HG02981 (cell line): ENCODE results near the gene LOXL1.

ENCODE experiments used
- ATAC-seq: cut with Tn5 transposase; IDR thresholded peaks from one replicate; pipeline ENCODE4 v1.9.1; 2021; ENCODE audit warnings: mild to moderate bottlenecking, moderate library complexity; ENCODE audit not compliant: unreplicated experiment

Gene LOXL1

DNA sequence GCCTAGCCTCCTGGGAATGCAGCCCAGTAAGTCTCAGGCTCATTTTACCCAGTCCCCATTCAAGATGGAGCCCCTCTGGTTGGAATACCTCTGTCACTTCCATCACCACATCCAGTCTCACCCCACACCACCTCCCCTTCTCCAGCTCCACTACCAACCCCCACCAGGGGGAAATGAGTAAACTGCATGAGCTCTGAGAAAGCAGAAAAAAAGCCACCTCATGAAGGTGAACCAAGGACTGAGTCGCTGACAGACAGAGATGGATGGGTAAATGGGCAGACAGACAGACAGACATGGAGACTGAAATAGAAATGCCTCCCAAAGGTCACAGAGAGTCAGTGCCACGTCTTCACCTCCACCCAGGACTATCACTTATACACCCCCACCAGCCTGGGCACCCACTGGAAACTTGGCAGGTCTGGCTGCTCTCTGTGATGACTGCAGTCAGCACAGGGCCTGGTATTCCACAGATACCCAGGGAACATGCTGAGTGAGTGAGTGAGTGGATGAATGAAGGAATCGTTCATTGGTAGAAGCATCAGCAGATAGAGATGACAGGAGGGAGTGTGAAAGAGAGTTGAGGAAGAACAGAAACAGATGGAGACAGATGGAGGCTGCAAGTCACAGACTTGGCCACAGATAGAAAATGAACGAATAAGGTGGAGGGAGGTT, 4.9 kb upstream of the LOXL1 start:
- ATAC-seq = no peak

DNA sequence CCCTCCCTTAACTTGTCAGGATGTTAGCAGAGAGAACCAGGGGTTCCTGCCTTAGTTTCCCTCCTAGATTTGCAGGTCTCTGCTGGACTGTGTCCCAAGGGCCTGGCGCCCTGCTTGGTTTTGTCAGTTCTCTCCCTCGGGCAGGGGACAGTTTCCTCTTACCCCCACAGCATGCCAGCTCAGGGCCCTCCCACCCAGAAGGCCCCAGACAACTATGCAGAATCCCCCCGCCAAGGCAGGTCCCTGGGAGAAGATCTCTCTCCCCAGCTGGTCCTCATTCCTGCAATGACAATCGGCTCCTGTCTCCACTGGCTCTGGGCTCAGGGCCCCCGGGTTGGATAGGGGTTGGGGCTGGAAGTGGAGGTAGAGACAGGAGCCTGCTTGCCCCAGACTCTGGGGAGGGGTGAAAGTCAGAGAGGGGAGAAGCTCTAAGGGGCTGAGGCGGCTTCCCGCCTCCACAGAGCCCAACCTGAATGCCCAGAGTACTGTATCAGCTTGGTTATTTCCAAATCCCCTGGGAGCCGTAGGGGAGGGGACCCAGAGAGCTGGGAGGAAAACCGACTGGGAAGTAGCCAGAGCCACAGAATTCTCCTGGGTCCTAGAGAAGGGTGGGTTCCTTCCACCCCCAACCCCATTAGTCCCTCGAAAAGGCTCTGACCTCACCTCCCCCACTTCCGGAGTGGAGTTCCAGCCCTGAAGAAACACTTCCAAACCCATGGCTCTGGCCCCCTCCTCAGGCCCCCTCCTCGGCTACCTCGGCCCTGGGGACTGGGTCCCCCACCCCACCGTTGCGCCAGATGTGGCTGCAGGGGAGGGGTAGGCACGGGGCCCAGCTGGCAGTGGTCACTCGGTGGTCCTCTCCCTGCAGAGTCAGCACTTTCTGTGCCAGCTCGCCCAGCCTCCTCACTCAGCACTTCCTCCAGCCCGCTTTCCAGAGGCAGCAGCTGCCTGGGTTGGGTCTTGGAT, 3.8 kb upstream of the LOXL1 start:
- no peak for ATAC-seq

GRCh38 chr15:73923156-73923487, 3.1 kb upstream of the LOXL1 start:
- no peak for ATAC-seq

DNA sequence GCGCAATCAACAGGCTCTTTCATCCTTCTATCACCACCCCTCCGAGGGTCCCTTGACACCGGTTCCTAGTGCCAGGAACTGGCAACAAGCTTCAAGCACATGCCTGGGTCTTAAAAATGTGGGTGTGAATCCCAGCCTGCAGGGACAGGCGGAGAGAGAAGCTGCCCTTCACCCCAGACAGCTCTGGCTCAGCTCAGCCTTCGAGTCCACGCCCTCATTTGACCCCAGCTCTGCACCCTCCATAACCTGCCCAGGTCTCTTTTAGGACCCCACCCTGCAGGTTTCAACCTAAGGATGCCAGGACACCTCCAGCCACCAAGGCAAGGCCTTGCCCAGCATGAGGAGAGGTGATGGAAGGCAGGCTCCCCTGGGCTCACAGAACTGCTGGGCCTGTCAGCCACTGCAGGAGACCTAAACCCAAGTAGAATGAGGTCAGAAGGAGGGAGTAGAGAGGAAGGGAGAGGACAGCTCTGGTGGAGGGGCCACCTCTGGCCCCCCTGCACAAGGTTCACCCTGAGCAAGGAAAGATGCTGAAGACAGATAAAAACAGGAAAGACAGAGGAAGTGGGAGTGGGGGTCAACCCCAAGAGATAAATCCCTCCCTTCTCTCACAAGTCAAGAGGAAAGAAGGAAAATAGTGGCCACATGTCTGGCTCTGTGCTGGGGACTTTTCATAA, 2.6 kb upstream of the LOXL1 start:
- no peak for ATAC-seq

DNA sequence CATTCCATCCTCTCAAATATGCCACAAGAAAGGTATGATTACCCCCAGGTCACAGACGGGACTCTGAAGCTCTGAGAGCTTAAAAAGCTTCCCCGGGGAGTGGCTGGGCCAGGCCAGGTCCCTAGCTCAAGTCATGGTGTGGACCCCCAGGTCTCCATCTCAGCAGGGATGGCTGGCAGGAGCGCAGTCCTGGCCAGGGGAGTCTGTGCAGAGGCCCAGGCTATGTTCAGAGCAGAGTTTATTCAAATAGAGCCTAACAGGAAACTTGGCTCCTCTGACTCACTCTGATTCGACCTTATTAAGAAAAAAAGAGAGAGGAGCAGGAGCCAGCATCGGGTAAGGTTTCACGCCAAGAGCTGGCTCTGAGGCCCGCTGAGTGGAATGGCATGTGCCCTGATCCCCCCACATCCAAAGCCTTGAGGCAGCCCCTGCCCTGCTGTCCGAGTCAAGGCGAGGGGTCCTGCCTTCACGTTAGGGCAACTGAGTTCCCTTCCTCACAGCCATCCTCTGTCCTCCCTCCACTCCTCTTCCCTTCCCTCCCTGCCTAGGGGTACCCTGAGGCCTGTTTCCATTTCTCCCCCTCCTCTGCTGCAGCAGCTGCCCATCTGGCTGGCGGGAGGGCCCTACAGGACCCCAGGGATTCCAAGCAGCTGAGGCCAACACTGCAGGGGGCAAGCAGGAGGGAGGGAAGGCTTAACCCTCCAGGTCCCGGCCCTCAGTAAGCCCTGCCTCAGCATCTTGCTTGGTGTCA, 1.9 kb upstream of the LOXL1 start:
- ATAC-seq = no peak

- ATAC-seq = no peak
Observed at GRCh38 chr15:73925848-73926218, 429 bp upstream of the LOXL1 start.

DNA sequence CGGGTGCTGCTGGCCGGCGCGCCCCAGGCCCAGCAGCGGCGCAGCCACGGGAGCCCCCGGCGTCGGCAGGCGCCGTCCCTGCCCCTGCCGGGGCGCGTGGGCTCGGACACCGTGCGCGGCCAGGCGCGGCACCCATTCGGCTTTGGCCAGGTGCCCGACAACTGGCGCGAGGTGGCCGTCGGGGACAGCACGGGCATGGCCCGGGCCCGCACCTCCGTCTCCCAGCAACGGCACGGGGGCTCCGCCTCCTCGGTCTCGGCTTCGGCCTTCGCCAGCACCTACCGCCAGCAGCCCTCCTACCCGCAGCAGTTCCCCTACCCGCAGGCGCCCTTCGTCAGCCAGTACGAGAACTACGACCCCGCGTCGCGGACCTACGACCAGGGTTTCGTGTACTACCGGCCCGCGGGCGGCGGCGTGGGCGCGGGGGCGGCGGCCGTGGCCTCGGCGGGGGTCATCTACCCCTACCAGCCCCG, 777 bp downstream of the LOXL1 start:
- no peak for ATAC-seq

DNA sequence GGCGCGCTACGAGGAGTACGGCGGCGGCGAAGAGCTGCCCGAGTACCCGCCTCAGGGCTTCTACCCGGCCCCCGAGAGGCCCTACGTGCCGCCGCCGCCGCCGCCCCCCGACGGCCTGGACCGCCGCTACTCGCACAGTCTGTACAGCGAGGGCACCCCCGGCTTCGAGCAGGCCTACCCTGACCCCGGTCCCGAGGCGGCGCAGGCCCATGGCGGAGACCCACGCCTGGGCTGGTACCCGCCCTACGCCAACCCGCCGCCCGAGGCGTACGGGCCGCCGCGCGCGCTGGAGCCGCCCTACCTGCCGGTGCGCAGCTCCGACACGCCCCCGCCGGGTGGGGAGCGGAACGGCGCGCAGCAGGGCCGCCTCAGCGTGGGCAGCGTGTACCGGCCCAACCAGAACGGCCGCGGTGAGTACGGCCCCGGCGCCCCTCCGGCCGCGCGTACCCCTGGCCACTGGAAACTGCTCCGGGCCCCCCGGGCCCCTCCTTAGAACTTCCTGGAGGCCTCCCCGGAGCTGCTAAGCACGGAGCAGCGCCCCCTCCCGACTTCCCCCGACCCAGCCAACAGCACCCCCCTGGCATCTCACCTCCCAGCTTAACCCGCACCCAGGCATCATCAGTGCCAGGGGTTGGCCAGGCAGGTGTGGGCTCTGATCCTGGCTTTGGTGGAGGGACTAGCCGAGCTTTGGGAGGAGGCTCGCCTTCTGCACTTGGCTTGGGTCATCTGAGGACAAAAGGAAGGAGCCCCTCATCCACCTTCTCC, 1.4 kb downstream of the LOXL1 start:
- no peak for ATAC-seq

DNA sequence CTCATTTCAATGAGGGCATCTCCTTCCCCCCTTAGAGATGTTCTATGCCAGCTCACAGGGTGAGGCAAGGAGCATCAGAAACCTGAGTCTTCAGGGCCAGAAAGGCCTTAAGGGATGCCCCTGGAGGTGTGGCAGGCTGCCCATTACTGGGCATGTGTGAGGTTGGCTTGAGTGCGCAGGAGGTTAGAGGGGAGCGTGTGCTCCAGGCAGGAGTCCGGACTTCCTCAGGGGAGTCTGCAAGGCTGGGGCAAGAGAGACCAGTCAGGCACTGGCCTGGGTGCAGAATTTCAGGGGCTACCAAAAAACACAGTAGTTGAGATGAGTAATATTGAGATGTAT, 1.9 kb downstream of the LOXL1 start:
- ATAC-seq = no peak

- no peak for ATAC-seq
Observed at GRCh38 chr15:73928971-73929627, 2.8 kb downstream of the LOXL1 start.

- ATAC-seq = no peak
Observed at GRCh38 chr15:73930371-73930770, 4.1 kb downstream of the LOXL1 start.

DNA sequence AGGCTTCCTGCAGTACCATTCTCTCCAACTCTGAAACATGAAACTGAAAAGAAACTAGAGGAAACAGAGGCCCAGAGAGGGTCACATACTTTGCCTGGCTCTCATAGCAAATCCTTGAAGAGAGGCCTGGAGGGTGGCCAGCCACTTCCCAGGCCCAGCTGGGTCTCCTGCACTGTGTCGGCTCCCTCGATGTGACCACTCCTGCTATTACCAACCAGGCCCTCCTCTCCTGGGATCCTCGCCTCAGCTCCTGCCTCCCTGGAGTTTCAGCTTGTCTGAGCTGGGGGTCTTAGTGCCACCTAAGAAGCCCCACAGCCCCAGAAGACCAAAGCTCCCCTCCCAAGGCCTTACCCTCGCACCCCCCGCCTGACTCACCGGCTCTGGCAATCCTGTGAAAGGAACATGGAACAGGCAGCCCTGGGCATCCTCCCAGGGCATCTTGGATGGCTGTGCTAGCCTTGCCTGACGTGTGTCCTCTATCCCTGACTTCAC, 4.6 kb downstream of the LOXL1 start:
- no peak for ATAC-seq

DNA sequence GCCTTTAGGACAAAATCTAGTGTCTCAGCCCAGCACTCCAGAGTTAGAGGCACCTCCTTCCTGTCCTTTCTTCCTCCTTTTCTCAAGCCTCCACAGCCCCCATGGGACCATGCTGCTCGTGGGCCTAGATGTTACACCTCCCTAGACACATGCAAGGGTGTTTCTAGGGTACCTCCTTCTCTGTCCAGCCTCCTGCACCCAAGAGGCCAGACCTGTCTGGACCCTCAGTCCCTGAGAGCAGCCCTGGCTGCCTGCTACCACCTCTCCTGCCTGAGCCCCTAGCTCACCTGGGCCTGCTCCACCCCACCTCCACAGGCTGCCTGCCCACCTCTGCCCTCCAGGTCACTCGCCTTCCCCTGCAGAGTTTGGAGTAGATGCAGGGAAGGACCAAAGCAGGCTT, 5.2 kb downstream of the LOXL1 start:
- ATAC-seq = no peak

DNA sequence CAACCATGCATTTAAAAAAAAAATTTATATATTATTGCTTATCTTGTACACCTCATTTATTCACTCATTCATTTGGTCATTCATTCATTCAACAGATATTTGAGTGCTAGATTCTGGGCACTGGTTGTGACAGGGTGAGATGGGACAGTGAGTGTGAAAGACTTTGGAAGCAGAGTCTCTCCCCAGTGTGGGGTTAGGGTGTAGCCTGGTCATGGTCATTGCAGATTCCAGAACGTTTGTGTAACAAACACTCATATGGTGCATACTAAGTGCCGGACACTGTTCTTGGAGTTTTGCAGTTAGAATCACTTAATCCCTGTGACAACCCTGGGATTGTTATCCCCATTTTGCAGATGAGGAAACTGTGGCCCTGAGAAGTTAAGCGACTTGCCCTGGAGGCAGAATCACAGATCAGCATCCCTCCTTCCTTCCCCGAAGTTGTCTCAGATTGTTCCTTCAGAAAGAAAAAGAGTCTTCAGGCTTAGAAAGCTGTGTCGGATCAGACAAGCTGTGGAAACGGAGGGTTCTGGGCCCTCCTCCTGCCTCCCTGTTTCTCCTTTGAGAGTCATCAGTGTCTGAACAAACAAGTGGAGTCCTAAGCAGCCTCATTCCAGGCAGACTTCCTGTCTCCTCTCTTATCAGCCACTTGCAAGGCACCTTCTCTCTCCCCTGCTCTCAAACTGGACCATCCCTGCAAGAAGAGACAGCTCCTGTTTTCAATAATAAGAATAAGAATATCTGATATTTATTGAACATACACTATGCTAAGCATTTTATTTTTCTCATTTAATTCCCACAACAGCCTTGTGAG, 6.3 kb downstream of the LOXL1 start:
- ATAC-seq = no peak

GRCh38 chr15:73934281-73934680, 8.0 kb downstream of the LOXL1 start:
- no peak for ATAC-seq

DNA sequence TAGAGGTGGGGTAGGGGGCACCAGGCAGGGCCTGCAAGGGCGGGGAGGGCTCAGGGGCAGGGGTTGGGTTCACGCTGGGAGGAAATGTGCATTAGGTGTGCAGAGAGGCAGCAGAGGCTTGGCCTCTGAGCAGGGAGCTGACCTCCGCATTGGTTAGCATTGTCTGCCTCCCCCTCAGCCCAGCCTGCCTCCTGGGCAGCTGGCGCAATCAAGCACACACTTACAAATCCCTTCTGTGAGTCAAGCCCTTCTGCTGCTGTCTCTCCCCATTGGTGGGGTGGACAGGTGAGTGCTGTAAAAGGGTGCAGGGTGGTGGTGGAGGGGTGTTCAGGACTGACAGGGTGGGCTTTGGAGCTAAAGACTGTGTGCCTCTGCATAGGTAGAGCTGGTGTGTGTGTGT, 9.3 kb downstream of the LOXL1 start:
- ATAC-seq = no peak

DNA sequence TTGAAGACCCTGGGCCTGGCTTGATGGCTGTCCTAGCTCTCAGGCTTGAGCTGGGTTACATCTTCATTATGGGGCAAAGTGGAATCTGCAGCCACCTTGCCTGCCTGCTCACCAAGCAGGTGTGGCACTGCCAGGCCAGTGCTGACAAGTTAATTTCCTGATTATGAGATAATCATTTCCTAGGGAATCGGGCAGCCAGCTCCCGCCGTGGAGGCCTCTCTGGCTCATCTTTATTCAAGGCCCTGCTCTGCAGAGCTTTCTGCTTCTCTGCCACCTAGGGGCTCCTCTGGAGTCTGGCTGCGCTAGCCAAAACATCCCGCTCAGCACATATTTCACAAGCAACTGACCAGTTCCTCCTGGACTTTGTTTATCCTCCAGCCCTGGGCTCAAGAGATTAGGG, 9.9 kb downstream of the LOXL1 start:
- no peak for ATAC-seq

GRCh38 chr15:73936588-73937290, 10.5 kb downstream of the LOXL1 start:
- no peak for ATAC-seq
